Measurements from ENCODE around the gene LONP2.
A peak's percentile ranks its signal among the peaks of the same experiment; 100 is the strongest.

The LONP2 gene

GRCh38 chr16:48218473-48218872, 25.6 kb upstream of the LONP2 start:
- no peak for DNase-seq (ENCODE audit: extremely low spot score)
- ChIA-PET POLR2A (interaction anchor here (0.6 kb wide), 1 partner anchor 21 kb away, joined by 4 read pairs; no protein-coding TSS in a partner anchor), CTCF (interaction anchor here (1.0 to 2.9 kb wide), 4 partner anchors 12 to 412 kb away, joined by 4 to 12 read pairs (median 5); no protein-coding TSS in a partner anchor)
- TF ChIP-seq CTCF (IDR thresholded peaks at IDR 0.05; ENCODE audit: control extremely low read depth, extremely low read depth, low read depth, missing control alignments) = no peak

GRCh38 chr16:48220891-48221290, 23.2 kb upstream of the LONP2 start:
- no peak for DNase-seq (ENCODE audit: extremely low spot score)
- ChIA-PET CTCF (interaction anchor here (1.7 to 2.9 kb wide), 2 partner anchors 9 to 11 kb away, joined by 4 to 12 read pairs; no protein-coding TSS in a partner anchor), POLR2A (no interaction called here)
- TF ChIP-seq CTCF (IDR thresholded peaks at IDR 0.05; ENCODE audit: control extremely low read depth, extremely low read depth, low read depth, missing control alignments) = no peak

- ChIA-PET POLR2A (no interaction called here), CTCF (interaction anchor here (0.8 to 1.7 kb wide), 2 partner anchors 8 to 400 kb away, joined by 3 to 5 read pairs; no protein-coding TSS in a partner anchor)
- no peak for TF ChIP-seq CTCF (IDR thresholded peaks at IDR 0.05; ENCODE audit: control extremely low read depth, extremely low read depth, low read depth, missing control alignments)
- no peak for DNase-seq (ENCODE audit: extremely low spot score)
Measured at GRCh38 chr16:48223490-48223889, 20.6 kb upstream of the LONP2 start.

- no peak for DNase-seq (ENCODE audit: extremely low spot score)
- POLR2A ChIA-PET = no interaction called here
- CTCF ChIA-PET = no interaction called here
- TF ChIP-seq CTCF (IDR thresholded peaks at IDR 0.05; ENCODE audit: control extremely low read depth, extremely low read depth, low read depth, missing control alignments) = no peak
Measured at GRCh38 chr16:48225456-48225855, 18.6 kb upstream of the LONP2 start.

GRCh38 chr16:48231727-48232492, 12.2 kb upstream of the LONP2 start:
- POLR2A ChIA-PET = no interaction called here
- CTCF ChIA-PET = interaction anchor here (0.6 to 5.9 kb wide), 19 partner anchors 9 to 1088 kb away, joined by 3 to 73 read pairs (median 3); partner anchors contain the start of genes ABCC11, LONP2 and NETO2
- peak; percentile 65 for DNase-seq (ENCODE audit: extremely low spot score)
- peak; percentile 68 for TF ChIP-seq CTCF (IDR thresholded peaks at IDR 0.05; ENCODE audit: control extremely low read depth, extremely low read depth, low read depth, missing control alignments)

GRCh38 chr16:48232493-48233040, 11.5 kb upstream of the LONP2 start:
- ChIA-PET CTCF (interaction anchor here (1.9 to 6.1 kb wide), 4 partner anchors 69 to 400 kb away, joined by 4 to 73 read pairs (median 24); no protein-coding TSS in a partner anchor), POLR2A (no interaction called here)
- TF ChIP-seq CTCF (IDR thresholded peaks at IDR 0.05; ENCODE audit: control extremely low read depth, extremely low read depth, low read depth, missing control alignments) = no peak
- DNase-seq (ENCODE audit: extremely low spot score) = no peak
